ENCODE measurements around the gene HOXC11.

The HOXC11 gene

GRCh38 chr12:54025499-54026405 lies 52.8 kb downstream of the HOXC11 start:
- no peak for DNase-seq

DNA sequence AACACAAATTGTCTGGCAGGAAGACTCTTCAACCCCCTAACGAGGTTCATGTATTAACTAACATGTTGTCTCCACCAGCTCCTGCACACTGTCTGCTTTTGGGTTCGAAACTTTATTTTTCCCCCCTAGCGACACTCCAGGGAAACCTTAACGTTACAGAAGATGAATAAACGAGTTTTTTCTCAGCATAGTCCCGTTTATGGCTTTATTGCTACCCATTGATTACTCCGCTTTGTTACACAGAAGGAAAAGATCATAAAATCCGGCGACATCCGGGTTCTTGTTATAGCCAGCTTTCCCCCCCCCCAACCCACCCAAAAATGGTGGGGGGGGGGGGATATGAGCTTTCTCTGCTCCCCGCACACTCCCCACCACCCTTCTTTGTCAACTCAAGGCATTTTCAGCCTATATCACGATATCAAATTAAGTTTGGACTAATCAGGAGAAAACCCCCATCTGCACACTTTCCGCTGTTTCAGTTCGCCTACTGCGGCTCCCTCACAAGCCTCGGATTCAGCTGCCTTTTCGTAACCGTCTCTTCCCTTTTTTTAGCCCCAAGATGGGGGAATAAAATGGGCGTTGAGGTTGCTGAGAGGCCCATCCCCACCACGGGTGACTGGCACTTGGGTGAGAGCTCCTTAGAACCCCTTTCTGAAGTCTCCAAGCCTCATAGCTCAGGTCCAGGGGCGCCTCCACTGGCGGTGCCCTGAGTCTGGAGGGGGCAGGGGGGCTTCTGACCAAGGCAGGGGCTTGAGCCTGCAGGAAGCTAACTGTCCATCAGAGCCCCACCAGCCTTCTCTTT lies 53.9 kb downstream of the HOXC11 start:
- no peak for DNase-seq
